Midbrain (tissue), 1 donor: Measurements from ENCODE around the gene GSTM4.
"Not testable (repeated sequence)": the region's sequence is repeated elsewhere in the genome, so short reads cannot be mapped to it uniquely, and the experiment has no call there.

Experiments used
- DNase-seq: peaks from one replicate; lab custom pipeline; 2025; lab: John Stamatoyannopoulos, UW

Gene GSTM4

GRCh38 chr1:109704173-109704572, 48.3 kb downstream of the GSTM4 start:
- DNase-seq: no peak

DNA sequence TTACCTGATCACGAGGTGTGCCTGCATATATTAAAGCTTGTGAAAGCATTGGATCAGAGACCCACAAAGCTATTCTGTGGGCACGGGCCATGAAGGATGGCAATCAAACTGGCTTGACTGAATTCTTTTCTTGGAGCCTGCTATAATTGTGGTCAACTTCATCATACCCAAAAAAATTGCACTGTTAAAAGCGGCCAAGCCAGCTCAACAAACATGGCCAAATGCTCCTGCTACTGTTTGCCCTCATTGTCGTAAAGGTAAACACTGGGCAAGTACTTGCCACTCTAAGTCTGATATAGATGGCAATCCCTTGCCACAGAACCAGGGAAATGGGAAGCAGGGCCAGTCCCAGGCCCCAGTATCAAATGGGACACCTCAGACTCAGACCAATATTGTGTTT, 49.5 kb downstream of the GSTM4 start:
- no peak for DNase-seq

GRCh38 chr1:109708949-109709348, 53.0 kb downstream of the GSTM4 start:
- not testable (repeated sequence) for DNase-seq

DNA sequence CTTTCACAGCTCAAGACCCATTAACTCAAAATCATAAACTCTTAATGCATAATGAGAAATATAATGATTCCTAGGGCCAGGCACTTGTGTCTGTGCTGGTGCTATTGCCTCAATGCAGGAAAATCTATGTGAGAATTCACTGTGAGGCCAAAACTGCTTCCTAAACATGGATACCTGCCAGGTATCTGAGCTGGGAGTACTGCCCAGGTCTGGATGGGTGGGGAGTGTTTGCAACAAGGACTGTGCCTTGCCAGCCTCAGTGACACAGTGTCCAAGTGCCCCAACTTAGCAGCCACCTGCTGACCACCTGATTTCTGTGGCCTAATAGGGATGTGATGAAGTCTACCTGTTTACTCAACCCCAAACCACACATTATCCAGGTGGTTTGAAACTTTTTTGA, 53.9 kb downstream of the GSTM4 start:
- DNase-seq: not testable (repeated sequence)
